OCI-M1 (cell line): ENCODE data around the gene PRTFDC1.
A peak's percentile ranks its signal among the peaks of the same experiment; 100 is the strongest.
"Not testable (repeated sequence)": the region's sequence is repeated elsewhere in the genome, so short reads cannot be mapped to it uniquely, and the experiment has no call there.

Experiments
- DNase-seq: peaks from one replicate; lab custom pipeline; 2025; lab: John Stamatoyannopoulos, UW

Gene PRTFDC1

GRCh38 chr10:24952143-24952706, at the start of gene PRTFDC1:
Gene PRTFDC1, minus strand, starts transcription at chr10:24952606. Its CDS starts 31 bp downstream, at chr10:24952575.
- no peak for DNase-seq

GRCh38 chr10:24998044-24998443, 45.6 kb upstream of the PRTFDC1 start:
- no peak for DNase-seq

GRCh38 chr10:24995072-24995471, 42.7 kb upstream of the PRTFDC1 start:
- DNase-seq: no peak

GRCh38 chr10:24993237-24993958, 41.0 kb upstream of the PRTFDC1 start:
- no peak for DNase-seq

GRCh38 chr10:24992512-24993133, 40.2 kb upstream of the PRTFDC1 start:
- DNase-seq: peak; percentile 24

- DNase-seq: no peak
These were observed 38.9 kb upstream of the PRTFDC1 start for GRCh38 chr10:24991298-24991697.

GRCh38 chr10:24989867-24990266, 37.5 kb upstream of the PRTFDC1 start:
- DNase-seq: peak; percentile 20

- DNase-seq: peak; percentile 94
These were observed 36.6 kb upstream of the PRTFDC1 start for GRCh38 chr10:24988831-24989640.

GRCh38 chr10:24984906-24985305, 32.5 kb upstream of the PRTFDC1 start:
- DNase-seq: no peak

GRCh38 chr10:24983946-24984345, 31.5 kb upstream of the PRTFDC1 start:
- no peak for DNase-seq

- DNase-seq: no peak
These were observed 30.7 kb upstream of the PRTFDC1 start for GRCh38 chr10:24983130-24983529.

- DNase-seq: no peak
These were observed 30.1 kb upstream of the PRTFDC1 start for GRCh38 chr10:24982319-24983112.

- no peak for DNase-seq
These were observed 28.8 kb upstream of the PRTFDC1 start for GRCh38 chr10:24981161-24981710.

- no peak for DNase-seq
These were observed 27.3 kb upstream of the PRTFDC1 start for GRCh38 chr10:24979685-24980084.

- DNase-seq: no peak
These were observed 22.6 kb upstream of the PRTFDC1 start for GRCh38 chr10:24974976-24975375.

- DNase-seq: no peak
These were observed 20.8 kb upstream of the PRTFDC1 start for GRCh38 chr10:24973163-24973562.

GRCh38 chr10:24971374-24971773, 19.0 kb upstream of the PRTFDC1 start:
- no peak for DNase-seq

GRCh38 chr10:24969841-24970281, 17.5 kb upstream of the PRTFDC1 start:
- DNase-seq: no peak

GRCh38 chr10:24968951-24969350, 16.5 kb upstream of the PRTFDC1 start:
- not testable (repeated sequence) for DNase-seq

GRCh38 chr10:24968349-24968748, 15.9 kb upstream of the PRTFDC1 start:
- no peak for DNase-seq

GRCh38 chr10:24966962-24967481, 14.6 kb upstream of the PRTFDC1 start:
- no peak for DNase-seq
